ENCODE results near the gene ADAMTS6. TPM values are rescaled to one million over a fixed set of nuclear protein-coding genes. Genes with fewer than 3 reads are reported as not detected.

Gene ADAMTS6
- total RNA-seq, 1 donor, result 150 TPM

DNA sequence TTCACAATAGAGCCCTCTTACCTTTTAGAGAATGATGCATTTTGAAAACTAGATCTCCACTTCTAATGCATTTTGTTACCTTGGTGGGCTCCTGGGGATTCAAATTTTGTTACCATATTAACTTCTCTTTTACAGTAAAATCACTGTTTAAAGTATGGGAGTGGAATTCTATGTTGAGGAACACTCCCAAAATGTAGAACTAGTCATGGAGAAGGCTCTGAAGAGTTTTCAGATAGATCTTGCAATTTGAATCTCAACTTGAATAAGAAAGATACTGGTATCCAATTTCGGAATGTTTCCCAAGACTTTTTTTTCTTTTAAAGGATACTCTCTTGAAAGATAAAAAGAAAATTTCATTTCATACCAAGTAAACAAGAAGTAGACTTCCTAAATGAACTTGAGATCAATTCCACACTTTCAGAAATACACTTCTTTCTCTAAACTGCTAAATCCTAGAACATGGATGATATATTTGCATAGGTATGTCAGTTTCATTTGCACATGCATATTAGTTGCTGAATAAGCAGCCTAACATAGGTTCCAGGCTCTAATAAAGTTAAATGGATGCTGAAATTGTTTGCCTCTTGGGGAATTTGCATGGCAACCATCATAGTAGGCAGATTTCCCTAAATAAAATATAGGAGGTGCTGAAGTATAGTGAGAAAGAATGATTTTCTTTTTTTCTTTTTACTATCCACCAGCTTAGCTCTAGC, 205.4 kb downstream of the ADAMTS6 start:
- no peaks in the 10 kb centered on the region for H3K79me2 ChIP-seq (ENCODE audit: insufficient read depth, low read length)
- H3K27ac ChIP-seq (ENCODE audit: low read depth, low read length), result no peak overlapping the region
- no peak overlapping the region for H3K4me3 ChIP-seq (ENCODE audit: insufficient read depth, low read length)
- H2AFZ ChIP-seq (ENCODE audit: low read length), result no peak overlapping the region
- no peak for DNase-seq (ENCODE audit: insufficient read length, low spot score, missing footprints)
- H3K27me3 ChIP-seq (ENCODE audit: insufficient read depth, low read length), result no peaks in the 10 kb centered on the region
- no peaks in the 10 kb centered on the region for H4K20me1 ChIP-seq (ENCODE audit: insufficient read depth, low read length)
- TF ChIP-seq, protein P1, sequence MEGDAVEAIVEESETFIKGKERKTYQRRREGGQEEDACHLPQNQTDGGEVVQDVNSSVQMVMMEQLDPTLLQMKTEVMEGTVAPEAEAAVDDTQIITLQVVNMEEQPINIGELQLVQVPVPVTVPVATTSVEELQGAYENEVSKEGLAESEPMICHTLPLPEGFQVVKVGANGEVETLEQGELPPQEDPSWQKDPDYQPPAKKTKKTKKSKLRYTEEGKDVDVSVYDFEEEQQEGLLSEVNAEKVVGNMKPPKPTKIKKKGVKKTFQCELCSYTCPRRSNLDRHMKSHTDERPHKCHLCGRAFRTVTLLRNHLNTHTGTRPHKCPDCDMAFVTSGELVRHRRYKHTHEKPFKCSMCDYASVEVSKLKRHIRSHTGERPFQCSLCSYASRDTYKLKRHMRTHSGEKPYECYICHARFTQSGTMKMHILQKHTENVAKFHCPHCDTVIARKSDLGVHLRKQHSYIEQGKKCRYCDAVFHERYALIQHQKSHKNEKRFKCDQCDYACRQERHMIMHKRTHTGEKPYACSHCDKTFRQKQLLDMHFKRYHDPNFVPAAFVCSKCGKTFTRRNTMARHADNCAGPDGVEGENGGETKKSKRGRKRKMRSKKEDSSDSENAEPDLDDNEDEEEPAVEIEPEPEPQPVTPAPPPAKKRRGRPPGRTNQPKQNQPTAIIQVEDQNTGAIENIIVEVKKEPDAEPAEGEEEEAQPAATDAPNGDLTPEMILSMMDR (IDR thresholded peaks at IDR 0.05; ENCODE audit: extremely low read depth, low read depth, low read length), result no peak
- no peak overlapping the region for H3K4me2 ChIP-seq (ENCODE audit: insufficient read depth, low read length)
- no peaks in the 10 kb centered on the region for H3K4me1 ChIP-seq (ENCODE audit: insufficient read depth, low read length)
- H3K36me3 ChIP-seq (ENCODE audit: insufficient read depth, low read length), result peaks cover 27% of the 10 kb centered on the region
- no peaks in the 10 kb centered on the region for H3K9me3 ChIP-seq (ENCODE audit: low read depth, low read length)

DNA sequence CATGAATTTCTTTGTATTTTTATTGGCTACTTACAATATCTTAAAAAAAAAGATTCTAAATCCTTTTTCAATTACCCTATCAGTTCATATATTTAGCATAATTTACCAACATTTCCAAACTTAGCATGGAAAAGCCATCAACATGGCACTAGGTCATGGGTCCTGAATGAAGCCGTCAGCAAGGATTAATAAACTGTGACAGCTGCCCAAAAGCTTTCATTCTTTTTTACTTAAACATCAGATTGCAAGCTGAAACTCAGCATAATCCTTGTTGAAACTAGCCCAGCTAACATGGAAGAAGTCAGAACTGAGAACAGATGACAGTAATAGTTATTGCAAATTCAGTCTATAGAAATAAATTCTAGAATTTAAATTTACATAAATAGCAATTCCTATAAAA, 209.8 kb downstream of the ADAMTS6 start:
- Histone ChIP-seq H2AFZ (ENCODE audit: low read length) (no peak overlapping the region), H3K27me3 (ENCODE audit: insufficient read depth, low read length) (no peaks in the 10 kb centered on the region), H3K4me1 (ENCODE audit: insufficient read depth, low read length) (no peaks in the 10 kb centered on the region), H3K79me2 (ENCODE audit: insufficient read depth, low read length) (no peaks in the 10 kb centered on the region), H3K9me3 (ENCODE audit: low read depth, low read length) (no peaks in the 10 kb centered on the region), H4K20me1 (ENCODE audit: insufficient read depth, low read length) (no peaks in the 10 kb centered on the region), H3K36me3 (ENCODE audit: insufficient read depth, low read length) (peaks cover 42% of the 10 kb centered on the region), H3K27ac (ENCODE audit: low read depth, low read length) (no peak overlapping the region), H3K4me3 (ENCODE audit: insufficient read depth, low read length) (no peak overlapping the region), H3K4me2 (ENCODE audit: insufficient read depth, low read length) (no peak overlapping the region)
- TF ChIP-seq, protein P1 (IDR thresholded peaks at IDR 0.05; ENCODE audit: extremely low read depth, low read depth, low read length), result no peak
- DNase-seq (ENCODE audit: insufficient read length, low spot score, missing footprints), result no peak

DNA sequence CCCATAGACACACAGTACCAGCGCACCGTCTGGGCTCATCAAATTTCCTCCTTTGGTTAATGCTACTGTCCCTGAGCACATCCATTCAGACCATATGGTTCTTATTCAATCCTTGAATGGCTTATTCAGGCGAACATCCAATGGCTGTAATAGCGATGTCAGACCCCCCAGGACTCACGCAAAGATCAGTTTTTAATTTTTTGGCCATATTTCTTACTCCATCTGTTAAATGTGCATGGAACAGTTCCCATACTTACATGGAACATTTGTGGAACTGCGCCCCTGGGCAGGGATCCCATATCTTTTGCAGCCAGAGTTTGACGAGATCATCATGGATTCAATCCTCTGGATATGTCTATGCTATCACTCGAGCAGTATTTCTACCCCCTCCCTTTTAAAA, 213.2 kb downstream of the ADAMTS6 start:
- H3K36me3 ChIP-seq (ENCODE audit: insufficient read depth, low read length), result peaks cover 42% of the 10 kb centered on the region
- H3K27me3 ChIP-seq (ENCODE audit: insufficient read depth, low read length), result no peaks in the 10 kb centered on the region
- H2AFZ ChIP-seq (ENCODE audit: low read length), result no peak overlapping the region
- no peak for DNase-seq (ENCODE audit: insufficient read length, low spot score, missing footprints)
- H3K79me2 ChIP-seq (ENCODE audit: insufficient read depth, low read length), result no peaks in the 10 kb centered on the region
- H3K4me1 ChIP-seq (ENCODE audit: insufficient read depth, low read length), result peaks cover 9% of the 10 kb centered on the region
- H3K27ac ChIP-seq (ENCODE audit: low read depth, low read length), result no peak overlapping the region
- no peak overlapping the region for H3K4me3 ChIP-seq (ENCODE audit: insufficient read depth, low read length)
- no peak overlapping the region for H3K4me2 ChIP-seq (ENCODE audit: insufficient read depth, low read length)
- H4K20me1 ChIP-seq (ENCODE audit: insufficient read depth, low read length), result no peaks in the 10 kb centered on the region
- TF ChIP-seq, protein P1 (IDR thresholded peaks at IDR 0.05; ENCODE audit: extremely low read depth, low read depth, low read length), result no peak
- no peaks in the 10 kb centered on the region for H3K9me3 ChIP-seq (ENCODE audit: low read depth, low read length)

DNA sequence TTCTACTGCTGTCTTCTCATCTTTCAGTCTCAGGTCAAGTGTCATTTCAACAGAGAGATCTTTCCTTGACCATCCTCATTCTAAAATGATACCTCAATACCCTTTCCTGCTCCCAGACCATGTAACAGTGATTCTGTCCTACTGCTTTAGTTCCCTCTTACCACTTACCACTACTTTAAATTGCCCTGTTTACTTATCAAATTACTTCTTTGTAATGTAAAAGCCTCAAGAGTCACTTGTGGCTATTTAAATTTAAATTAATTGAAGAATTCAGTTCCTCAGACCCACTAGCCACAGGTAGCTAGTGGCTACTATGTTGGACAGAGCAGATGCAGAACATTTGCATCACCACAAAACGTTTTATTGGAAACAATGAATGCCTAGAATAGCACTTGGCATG, 217.3 kb downstream of the ADAMTS6 start:
- Histone ChIP-seq H2AFZ (ENCODE audit: low read length) (no peak overlapping the region), H3K4me3 (ENCODE audit: insufficient read depth, low read length) (no peak overlapping the region), H3K9me3 (ENCODE audit: low read depth, low read length) (no peaks in the 10 kb centered on the region), H3K27me3 (ENCODE audit: insufficient read depth, low read length) (no peaks in the 10 kb centered on the region), H3K4me2 (ENCODE audit: insufficient read depth, low read length) (no peak overlapping the region), H3K4me1 (ENCODE audit: insufficient read depth, low read length) (peaks cover 29% of the 10 kb centered on the region), H3K36me3 (ENCODE audit: insufficient read depth, low read length) (peaks cover 23% of the 10 kb centered on the region), H3K79me2 (ENCODE audit: insufficient read depth, low read length) (no peaks in the 10 kb centered on the region), H4K20me1 (ENCODE audit: insufficient read depth, low read length) (no peaks in the 10 kb centered on the region), H3K27ac (ENCODE audit: low read depth, low read length) (no peak overlapping the region)
- no peak for DNase-seq (ENCODE audit: insufficient read length, low spot score, missing footprints)
- TF ChIP-seq, protein P1 (IDR thresholded peaks at IDR 0.05; ENCODE audit: extremely low read depth, low read depth, low read length), result no peak
